Calu3 (cell line): ENCODE measurements around the gene CD300LB. TPM values are rescaled to one million over a fixed set of nuclear protein-coding genes. Genes with fewer than 3 reads are reported as not detected.

Source experiments
- BruUV-seq: library from RNA; stranded (reverse); fragments of 400-500 nt; replicated peaks from 2 replicates; lab custom pipeline; 2021; lab: Mats Ljungman, UMichigan
- CTCF ChIA-PET: fragments of 300-600 bp; sonication (Branson Sonifier 250); formaldehyde crosslinking; loops from one replicate; lab custom pipeline; 2022; ENCODE audit warnings: antibody characterized with exemption; lab: Charles Lee
- DNase-seq: peaks from one replicate; pipeline ENCODE4 v3.0.0; 2022
- H3K27ac Mint-ChIP-seq: one replicate; pipeline ENCODE4 v1.8.0; 2022; ENCODE audit warnings: mixed read lengths; ENCODE audit not compliant: unreplicated experiment
- H3K27me3 Mint-ChIP-seq: one replicate; pipeline ENCODE4 v1.8.0; 2022; ENCODE audit warnings: mixed read lengths; ENCODE audit not compliant: unreplicated experiment
- H3K36me3 Mint-ChIP-seq: one replicate; pipeline ENCODE4 v1.8.0; 2022; ENCODE audit warnings: mild to moderate bottlenecking, moderate library complexity, mixed read lengths; ENCODE audit not compliant: insufficient read depth, unreplicated experiment
- H3K4me1 Mint-ChIP-seq: one replicate; pipeline ENCODE4 v1.8.0; 2022; ENCODE audit warnings: mild to moderate bottlenecking, low read depth, mixed read lengths; ENCODE audit not compliant: unreplicated experiment
- H3K4me3 Mint-ChIP-seq: one replicate; pipeline ENCODE4 v1.8.0; 2022; ENCODE audit warnings: mild to moderate bottlenecking, low read depth, moderate library complexity, mixed read lengths; ENCODE audit not compliant: unreplicated experiment
- H3K9me3 Mint-ChIP-seq: one replicate; pipeline ENCODE4 v1.8.0; 2022; ENCODE audit warnings: low read depth, mixed read lengths; ENCODE audit not compliant: unreplicated experiment
- intact Hi-C: fragments of 100-400 bp; cut with micrococcal nuclease; formaldehyde crosslinking; loops from one replicate; pipeline ENCODE4 v1.10.0; 2022; ENCODE audit not compliant: unreplicated experiment
- total RNA-seq: library from RNA; stranded (reverse); gene quantifications from 2 replicates; pipeline ENCODE4 v1.2.3, GENCODE V29; 2022
- TF ChIP-seq, protein P1 (sequence below): fragments of 200-600 bp; IDR thresholded peaks from one replicate; pipeline ENCODE4 v1.8.0; 2022; ENCODE audit warnings: antibody characterized with exemption; ENCODE audit not compliant: unreplicated experiment

Gene CD300LB
- total RNA-seq, 1 experiment from 2014 or later: not detected

- H3K4me3 Mint-ChIP-seq: no peak overlapping the region
- TF ChIP-seq, protein P1, sequence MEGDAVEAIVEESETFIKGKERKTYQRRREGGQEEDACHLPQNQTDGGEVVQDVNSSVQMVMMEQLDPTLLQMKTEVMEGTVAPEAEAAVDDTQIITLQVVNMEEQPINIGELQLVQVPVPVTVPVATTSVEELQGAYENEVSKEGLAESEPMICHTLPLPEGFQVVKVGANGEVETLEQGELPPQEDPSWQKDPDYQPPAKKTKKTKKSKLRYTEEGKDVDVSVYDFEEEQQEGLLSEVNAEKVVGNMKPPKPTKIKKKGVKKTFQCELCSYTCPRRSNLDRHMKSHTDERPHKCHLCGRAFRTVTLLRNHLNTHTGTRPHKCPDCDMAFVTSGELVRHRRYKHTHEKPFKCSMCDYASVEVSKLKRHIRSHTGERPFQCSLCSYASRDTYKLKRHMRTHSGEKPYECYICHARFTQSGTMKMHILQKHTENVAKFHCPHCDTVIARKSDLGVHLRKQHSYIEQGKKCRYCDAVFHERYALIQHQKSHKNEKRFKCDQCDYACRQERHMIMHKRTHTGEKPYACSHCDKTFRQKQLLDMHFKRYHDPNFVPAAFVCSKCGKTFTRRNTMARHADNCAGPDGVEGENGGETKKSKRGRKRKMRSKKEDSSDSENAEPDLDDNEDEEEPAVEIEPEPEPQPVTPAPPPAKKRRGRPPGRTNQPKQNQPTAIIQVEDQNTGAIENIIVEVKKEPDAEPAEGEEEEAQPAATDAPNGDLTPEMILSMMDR: no peak
- no peak for DNase-seq
- no TSS peak for BruUV-seq
- H3K27ac Mint-ChIP-seq: no peak overlapping the region
- no peaks in the 10 kb centered on the region for H3K4me1 Mint-ChIP-seq
- no peaks in the 10 kb centered on the region for H3K36me3 Mint-ChIP-seq
- no peaks in the 10 kb centered on the region for H3K9me3 Mint-ChIP-seq
- intact Hi-C loops: no loop called here
- CTCF ChIA-PET: no interaction called here
- H3K27me3 Mint-ChIP-seq: peaks cover 100% of the 10 kb centered on the region
Measured at GRCh38 chr17:74527081-74527480, 4.2 kb downstream of the CD300LB start.

- no peaks in the 10 kb centered on the region for H3K9me3 Mint-ChIP-seq
- CTCF ChIA-PET: no interaction called here
- no peak overlapping the region for H3K4me3 Mint-ChIP-seq
- no peaks in the 10 kb centered on the region for H3K4me1 Mint-ChIP-seq
- DNase-seq: no peak
- no peaks in the 10 kb centered on the region for H3K36me3 Mint-ChIP-seq
- no TSS peak for BruUV-seq
- H3K27me3 Mint-ChIP-seq: peaks cover 100% of the 10 kb centered on the region
- no peak overlapping the region for H3K27ac Mint-ChIP-seq
- intact Hi-C loops: no loop called here
- TF ChIP-seq, protein P1: no peak
Measured at GRCh38 chr17:74526681-74527080, 4.6 kb downstream of the CD300LB start.

DNA sequence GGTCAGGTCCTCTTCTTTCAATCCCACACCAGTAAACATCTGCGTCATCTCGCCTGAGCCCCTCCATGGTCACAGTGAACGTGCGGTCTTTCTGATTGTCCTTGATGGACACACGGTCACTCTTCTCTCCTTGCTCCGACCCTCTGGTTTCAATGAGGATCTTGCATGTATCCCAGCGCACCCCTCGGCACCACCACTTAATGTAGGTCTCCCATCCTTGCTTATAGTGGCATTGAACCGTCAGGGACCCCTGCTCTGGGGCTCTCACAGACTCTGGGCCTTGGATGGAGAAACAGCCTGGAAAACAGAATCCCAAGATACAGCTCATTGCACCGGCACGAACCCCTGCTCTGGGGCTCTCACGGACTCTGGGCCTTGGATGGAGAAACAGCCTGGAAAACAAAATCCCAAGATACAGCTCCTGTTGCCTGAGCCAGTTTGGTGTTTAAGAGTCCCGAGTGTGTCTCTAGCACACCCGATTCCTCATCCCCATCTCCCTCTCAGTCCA lies 5.4 kb downstream of the CD300LB start:
- BruUV-seq: no TSS peak
- CTCF ChIA-PET: no interaction called here
- H3K4me3 Mint-ChIP-seq: no peak overlapping the region
- H3K4me1 Mint-ChIP-seq: no peaks in the 10 kb centered on the region
- H3K9me3 Mint-ChIP-seq: no peaks in the 10 kb centered on the region
- TF ChIP-seq, protein P1: no peak
- peaks cover 100% of the 10 kb centered on the region for H3K27me3 Mint-ChIP-seq
- intact Hi-C loops: no loop called here
- H3K36me3 Mint-ChIP-seq: no peaks in the 10 kb centered on the region
- no peak for DNase-seq
- H3K27ac Mint-ChIP-seq: no peak overlapping the region

DNA sequence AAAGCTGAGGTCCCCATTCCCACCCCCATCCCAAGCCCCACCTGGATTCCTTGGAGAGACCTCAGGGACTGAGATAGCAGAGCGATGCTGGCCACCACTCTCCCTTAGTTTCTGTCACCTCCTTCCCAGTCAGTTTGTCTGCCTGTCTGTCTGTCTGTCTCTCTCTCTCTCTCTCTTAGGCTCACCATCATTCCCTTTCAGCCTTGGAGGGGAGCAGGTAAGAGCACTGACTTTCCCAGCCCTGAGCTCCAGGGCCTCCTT lies 5.9 kb downstream of the CD300LB start:
- H3K36me3 Mint-ChIP-seq: no peaks in the 10 kb centered on the region
- DNase-seq: no peak
- no peak overlapping the region for H3K27ac Mint-ChIP-seq
- H3K4me3 Mint-ChIP-seq: no peak overlapping the region
- no TSS peak for BruUV-seq
- H3K27me3 Mint-ChIP-seq: peaks cover 100% of the 10 kb centered on the region
- no peaks in the 10 kb centered on the region for H3K9me3 Mint-ChIP-seq
- CTCF ChIA-PET: interaction anchor here (0.6 kb wide), 1 partner anchor 235 kb away, joined by 3 read pairs; no protein-coding TSS in a partner anchor
- intact Hi-C loops: no loop called here
- TF ChIP-seq, protein P1: no peak
- no peaks in the 10 kb centered on the region for H3K4me1 Mint-ChIP-seq
